Measurements from ENCODE around the gene ITIH1.

GRCh38 chr3:52809662-52810377, 32.4 kb downstream of the ITIH1 start:
- TF ChIP-seq EZH2phosphoT487 (IDR thresholded peaks at IDR 0.05; ENCODE audit: insufficient read depth, low read depth) (no peak), EZH2 (IDR thresholded peaks at IDR 0.05; ENCODE audit: insufficient read depth, poor library complexity, severe bottlenecking) (no peak)

All from GM23248 (cell line).